HEK293T (cell line): ENCODE data around the gene HEATR5A.

ENCODE experiments used
- ARNT ChIP-seq: fragments of 450-650 bp; IDR thresholded peaks from 2 replicates; pipeline ENCODE4 v1.6.1; 2017; ENCODE audit warnings: mild to moderate bottlenecking
- BHLHE40 ChIP-seq: fragments of 450-650 bp; IDR thresholded peaks from 2 replicates; pipeline ENCODE4 v1.6.1; 2016; ENCODE audit warnings: mild to moderate bottlenecking, moderate library complexity, borderline replicate concordance
- FOXA1 ChIP-seq: fragments of 450-650 bp; IDR thresholded peaks from 2 replicates; pipeline ENCODE4 v1.6.1; 2016; ENCODE audit warnings: mild to moderate bottlenecking
- HDGF ChIP-seq: fragments of 450-650 bp; IDR thresholded peaks from 2 replicates; pipeline ENCODE4 v1.6.1; 2017; ENCODE audit warnings: antibody characterized with exemption, borderline replicate concordance
- L3MBTL2 ChIP-seq: fragments of 450-650 bp; conservative IDR thresholded peaks from 2 replicates; pipeline ENCODE4 v1.6.1; 2016; ENCODE audit warnings: mild to moderate bottlenecking
- SP1 ChIP-seq: fragments of 450-650 bp; IDR thresholded peaks from 2 replicates; pipeline ENCODE4 v1.6.1; 2017
- SUZ12 ChIP-seq: fragments of 450-650 bp; IDR thresholded peaks from 2 replicates; pipeline ENCODE4 v1.6.1; 2016; ENCODE audit warnings: mild to moderate bottlenecking

DNA sequence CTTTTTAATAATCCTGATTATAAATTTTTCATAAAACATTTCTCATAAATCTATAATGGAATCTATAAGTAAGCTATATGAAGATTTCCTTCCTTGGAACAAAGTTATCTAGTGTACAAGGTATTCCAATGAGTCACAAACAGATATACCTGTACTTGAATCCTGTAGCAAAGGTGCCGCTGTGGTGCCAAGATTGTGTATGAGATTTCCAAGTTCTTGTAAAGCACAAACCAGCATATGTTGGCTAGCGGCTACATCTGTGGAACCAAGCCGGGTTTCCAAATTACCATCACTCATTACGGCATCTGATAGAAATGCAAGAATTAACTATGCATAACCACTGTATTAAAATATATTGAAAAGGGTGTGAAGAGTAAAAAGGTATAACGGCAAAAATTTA lies 34.1 kb downstream of the HEATR5A start:
- TF ChIP-seq HDGF (no peak), SUZ12 (no peak), FOXA1 (no peak), L3MBTL2 (no peak), SP1 (no peak), BHLHE40 (no peak), ARNT (no peak)
